Fibroblast of gingiva (primary cell): ENCODE data around the gene PSMD3.

Source experiments
- DNase-seq: peaks from one replicate; pipeline ENCODE4 v3.0.0-alpha.2; 2011; ENCODE audit warnings: low read depth

The PSMD3 gene

DNA sequence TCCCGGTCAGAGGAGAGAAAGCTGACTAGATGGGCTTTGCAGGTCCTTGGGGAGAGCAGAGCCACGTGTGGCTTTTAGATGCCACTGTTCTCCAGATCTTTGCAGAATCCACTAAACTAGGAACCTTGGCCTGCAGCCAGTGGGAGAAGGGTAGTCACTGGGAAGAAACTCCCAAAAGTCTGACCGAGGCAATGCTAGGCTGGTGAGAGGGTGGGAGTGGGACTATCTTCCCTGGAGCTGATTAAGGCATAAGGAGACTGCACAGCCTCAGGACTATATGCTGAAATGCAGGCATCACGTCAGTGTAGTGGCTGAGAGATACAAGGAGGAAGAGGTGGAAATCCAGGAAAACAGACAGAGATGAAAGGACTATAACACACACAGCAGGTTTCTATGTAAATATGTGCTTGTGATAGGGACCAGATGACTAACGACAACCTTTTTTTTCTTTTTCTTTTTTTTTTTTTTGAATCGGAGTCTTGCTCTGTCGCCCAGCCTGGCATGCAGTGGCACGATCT lies 20.0 kb upstream of the PSMD3 start:
- no peak for DNase-seq

DNA sequence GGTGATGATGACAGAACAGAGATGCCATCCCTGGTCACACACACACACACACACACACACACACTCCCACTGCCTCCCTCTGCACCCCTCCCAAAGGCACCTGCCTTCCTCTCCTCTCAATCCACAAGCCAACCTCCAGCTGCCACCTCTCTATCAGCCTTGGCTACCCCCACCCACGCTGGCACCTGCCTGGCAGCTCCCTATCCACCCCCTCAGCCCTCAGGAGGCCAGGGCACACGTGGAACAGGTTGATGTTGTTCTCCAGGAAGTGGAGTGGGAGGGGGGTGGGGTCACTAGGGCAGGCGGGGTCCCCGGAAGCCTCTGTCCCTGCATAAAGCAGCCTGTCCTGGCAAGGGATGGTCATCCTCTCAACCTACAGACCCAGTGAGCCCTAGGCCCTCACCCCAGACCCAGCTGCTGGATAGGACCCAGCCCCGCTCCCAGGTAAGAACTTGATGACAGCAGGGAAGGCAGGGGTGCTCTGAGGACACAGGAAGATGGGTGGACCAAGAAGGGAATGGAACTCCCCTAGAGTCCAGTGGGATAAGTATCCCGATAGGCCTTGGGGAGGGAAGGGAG lies 17.9 kb upstream of the PSMD3 start, which contains the start of gene GSDMA:
Gene GSDMA (plus strand): TSS at position 363 of the 579 bp plus-strand sequence. CDS start 2,684 bp downstream, outside the sequence.
- DNase-seq = no peak

DNA sequence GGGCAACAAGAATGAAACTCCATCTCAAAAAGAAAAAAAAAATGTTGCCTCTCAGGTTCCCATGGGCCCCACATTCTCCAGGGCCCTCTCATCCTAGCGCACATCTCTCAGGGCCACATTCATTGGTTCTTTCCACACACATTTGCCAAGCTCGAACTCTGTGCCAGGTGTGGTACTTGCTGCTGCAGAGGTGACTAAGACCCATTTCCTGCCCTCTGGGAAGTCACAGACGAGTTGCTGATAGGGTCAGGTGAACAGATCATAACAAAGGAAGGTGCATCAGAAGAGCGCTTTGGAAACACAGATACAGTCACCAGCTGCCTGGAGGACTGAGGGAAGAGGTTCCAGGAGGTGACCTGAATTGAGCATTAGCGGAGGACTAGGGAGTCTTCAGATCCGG lies 16.8 kb upstream of the PSMD3 start:
- DNase-seq = no peak

DNA sequence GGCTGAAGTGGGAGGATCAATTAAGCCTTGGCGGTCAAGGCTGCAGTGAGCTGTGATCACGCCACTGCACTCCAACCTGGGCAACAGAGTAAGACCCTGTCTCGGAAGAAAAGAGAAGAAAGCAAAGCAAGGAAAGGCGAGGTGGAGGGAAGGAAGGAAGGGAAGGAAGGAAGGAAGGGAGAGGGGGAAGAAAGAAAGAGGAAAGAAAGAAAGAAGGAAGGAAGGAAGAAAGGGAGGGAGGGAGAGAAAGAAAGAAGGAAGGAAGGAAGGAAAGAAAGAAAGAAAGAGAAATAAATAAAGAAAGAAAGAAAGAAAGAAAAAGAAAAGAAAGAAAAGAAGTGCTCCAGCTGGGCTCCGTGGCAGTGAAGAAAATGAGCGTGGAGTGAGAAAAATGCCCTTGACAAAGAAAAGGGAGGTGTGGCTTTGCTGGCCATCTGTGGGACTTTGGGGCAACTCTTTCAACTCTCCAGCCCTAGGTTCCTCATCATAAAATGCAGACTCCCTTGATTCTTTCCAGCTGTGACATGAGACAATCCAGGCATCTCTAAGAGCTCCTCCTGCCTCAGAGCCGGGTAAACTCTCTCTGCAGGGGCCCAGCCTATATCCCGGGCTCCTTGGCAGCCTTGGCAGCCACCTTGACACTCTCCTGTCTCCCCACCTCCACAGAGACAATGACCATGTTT lies 15.4 kb upstream of the PSMD3 start:
- DNase-seq = no peak

DNA sequence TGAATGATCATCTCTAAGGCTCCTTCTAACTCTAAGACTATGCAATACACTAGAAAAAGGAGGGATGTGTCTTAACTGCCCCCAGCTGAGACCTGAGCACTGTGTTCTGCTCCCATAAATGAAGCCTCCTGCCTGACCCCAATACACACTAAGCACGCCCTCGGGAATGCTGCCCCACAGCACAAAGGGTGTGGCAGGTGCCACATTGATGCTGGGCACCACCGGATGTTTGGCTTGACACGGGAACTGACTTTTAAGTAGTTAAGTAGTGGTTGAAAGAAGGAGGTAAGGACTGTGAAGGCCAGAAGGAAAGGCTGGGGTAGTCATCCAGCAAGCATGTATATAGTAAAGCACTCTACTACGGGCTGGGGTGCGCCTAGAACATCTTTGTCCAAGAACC lies 13.8 kb upstream of the PSMD3 start:
- DNase-seq = no peak

DNA sequence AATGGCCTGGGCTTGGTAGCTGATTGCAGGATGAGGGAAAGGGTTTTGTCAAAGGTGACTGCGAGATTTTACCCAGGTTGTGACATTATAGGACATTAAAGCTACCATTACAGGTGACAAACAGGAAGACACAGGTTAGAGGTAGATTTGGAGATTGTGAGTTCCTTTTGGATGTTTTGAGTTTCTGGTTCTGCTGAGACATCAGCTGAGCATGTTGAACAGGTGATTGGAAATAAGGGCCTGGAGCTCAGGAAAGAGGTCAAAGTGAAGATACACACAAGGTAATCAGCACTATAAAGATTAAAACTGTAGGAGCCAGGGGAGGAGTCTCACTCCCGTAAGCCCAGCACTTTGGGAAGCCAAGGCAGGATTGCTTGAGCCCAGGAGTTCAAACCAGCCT lies 11.8 kb upstream of the PSMD3 start:
- DNase-seq = no peak

DNA sequence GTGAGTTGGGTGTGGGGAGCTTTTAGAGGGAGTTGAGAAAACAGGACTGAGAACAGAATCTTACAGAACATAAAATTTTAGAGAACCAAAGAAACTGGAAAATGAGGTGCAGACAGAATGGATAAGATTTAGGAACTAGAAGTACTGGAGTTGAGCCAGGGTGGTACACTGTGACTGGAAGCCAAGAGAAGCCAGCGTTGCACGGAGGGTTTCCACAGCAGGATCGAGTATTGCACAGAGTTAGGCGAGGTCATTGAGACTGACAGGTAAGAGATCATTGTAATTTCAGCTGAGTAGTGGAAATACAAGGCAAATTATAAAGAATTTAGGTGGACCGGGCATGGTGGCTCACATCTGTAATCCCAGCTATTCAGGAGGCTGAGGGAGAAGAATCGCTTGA lies 11.2 kb upstream of the PSMD3 start:
- no peak for DNase-seq

DNA sequence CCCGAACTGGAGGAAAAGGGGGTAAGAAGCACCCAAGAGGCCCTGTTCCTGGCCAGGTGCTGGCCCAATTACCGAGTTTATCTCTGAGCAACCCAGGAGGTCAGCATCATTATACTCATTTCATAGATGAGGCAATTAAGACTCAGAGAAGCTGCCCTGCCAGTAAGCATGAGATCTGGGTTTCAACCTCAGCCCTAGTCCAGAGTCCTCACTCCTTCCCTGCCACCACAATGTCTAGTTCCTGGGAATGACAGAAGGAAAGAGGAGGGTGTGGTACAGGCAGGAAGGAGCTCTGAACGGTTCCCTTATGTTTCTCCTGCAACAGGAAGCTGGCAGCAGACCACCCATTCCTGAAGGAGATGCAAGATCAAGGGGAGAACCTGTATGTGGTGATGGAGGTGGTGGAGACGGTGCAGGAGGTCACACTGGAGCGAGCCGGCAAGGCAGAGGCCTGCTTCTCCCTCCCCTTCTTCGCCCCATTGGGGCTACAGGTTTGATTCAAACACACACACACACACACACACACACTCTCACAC lies 10.4 kb upstream of the PSMD3 start:
- no peak for DNase-seq

DNA sequence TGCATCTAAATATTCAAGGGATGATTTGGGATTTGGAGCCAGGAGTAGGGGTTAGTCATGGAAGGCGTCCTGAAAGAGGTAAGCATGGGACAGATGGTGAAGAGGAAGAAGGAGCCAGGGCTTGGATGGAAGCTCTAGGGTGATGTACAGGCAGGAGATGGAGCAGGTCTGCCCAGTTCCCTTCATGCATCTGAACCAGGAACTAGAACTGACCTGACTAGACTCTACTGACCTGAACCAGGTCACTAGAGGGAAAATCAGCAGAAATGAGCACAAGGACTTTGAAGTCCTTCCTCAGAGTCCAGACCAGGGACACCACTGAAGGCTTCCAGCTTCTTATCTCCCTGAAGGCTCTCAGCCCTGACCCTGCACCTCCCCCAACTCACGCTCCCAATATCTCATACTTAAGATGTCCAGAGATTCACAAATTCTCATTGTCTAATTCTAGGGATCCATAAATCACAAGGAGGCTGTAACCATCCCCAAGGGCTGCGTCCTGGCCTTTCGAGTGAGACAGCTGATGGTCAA lies 9.5 kb upstream of the PSMD3 start:
- no peak for DNase-seq

DNA sequence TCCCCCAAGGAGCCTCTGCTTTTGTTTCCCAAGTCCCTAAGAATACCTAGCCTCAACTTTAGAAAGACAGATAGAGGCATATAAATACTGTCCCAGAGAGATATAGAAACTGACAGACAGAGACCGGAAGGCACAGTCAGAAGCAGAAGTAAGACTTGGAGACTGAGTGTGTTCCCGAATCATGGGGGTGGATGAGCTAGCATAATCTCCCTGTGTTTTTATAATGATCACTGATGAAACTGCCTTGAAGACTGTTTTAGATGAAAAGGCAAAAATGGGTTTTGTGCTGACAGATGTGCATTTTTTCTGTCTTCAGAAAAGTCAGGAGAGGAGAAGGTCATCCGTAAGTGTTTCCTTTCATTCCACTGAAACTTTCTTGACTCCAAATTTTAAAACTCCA lies 8.3 kb upstream of the PSMD3 start:
- no peak for DNase-seq

DNA sequence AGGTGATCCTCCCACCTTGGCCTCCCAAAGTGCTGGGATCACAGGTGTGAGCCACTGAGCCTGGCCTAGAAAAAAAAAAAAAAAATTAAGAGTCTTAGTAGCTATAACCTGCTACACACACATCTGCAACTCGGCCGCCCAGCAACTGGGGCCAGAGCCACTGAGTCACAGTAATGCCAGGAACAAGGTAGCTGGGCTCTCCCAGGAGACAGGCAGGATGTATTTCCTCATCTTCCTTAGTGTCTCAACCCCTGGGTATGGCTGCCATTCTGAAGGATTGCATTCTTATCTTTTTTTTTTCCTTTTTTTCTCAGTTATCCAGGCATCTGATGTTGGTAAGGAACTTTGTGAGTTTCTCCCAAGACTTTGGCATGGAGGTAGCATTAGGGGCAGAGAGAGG lies 7.1 kb upstream of the PSMD3 start:
- DNase-seq = no peak

DNA sequence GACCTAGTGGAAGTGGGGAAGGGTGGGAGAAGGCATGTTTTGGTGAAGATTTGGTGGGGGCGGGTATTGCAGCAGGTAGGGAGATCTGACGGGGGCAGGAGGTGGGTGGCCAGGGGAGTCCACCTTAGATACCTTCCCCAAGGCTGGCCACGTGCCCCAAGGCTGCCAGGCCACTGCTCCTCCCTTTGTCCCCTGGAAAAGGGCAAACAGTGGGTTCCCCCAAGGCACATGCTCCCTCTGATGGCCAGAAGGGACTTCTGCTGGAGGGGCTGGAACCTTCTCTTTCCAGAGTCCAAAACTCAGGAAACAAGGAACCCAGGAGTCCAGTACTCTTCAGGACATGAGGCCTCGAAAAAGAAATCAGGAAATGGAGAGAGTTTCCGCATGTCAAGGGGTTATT lies 6.2 kb upstream of the PSMD3 start:
- DNase-seq = no peak

DNA sequence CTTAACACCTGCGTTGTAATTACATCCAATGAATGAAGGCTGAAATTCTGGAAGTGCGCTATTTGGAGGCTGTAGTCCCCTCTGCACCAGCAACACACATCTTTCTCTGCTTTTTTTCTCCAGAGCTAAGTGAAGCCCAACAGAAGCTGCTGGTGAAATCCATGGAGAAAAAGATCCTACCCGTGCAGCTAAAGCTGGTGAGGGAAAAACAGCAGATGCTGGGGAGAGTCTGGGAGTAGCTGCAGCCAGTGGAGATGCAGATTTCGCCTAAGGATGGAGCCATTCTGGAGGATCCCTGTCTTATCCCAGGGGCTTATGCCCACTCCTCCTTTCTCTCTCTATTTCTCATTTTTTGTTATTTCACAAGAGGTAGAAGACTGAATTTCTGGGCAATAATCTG lies 4.8 kb upstream of the PSMD3 start:
- no peak for DNase-seq

DNA sequence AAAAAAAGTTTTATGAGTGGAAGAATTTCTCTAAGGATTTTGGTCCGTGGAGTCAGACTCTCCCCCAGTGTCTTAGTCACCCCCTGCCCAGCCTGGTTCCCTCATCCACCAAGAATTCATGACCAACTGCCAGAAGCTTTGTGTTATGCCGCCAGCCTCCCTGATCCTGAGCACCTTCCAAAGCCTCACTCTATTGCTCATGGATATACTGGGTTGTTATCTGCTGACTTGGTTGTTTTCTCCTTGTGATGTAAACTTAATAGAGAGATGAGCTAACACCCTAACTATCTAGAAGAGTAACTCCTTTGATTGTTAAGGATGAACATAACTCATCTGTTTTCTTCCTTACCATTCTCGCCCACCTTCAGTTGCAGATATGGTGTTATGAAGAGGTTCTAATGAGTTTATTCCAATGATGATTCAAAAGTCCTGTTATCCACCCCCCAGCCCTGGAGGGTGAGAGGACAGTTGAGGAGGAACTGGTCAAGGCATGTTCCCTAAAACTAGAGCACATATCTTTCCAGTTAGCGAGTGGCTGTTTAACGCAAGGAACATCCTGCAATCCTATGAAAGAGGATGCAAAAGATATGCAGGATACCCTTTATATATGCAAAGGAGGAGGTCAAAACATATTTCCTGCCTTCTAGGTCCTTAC lies 1.5 kb upstream of the PSMD3 start:
- no peak for DNase-seq

DNA sequence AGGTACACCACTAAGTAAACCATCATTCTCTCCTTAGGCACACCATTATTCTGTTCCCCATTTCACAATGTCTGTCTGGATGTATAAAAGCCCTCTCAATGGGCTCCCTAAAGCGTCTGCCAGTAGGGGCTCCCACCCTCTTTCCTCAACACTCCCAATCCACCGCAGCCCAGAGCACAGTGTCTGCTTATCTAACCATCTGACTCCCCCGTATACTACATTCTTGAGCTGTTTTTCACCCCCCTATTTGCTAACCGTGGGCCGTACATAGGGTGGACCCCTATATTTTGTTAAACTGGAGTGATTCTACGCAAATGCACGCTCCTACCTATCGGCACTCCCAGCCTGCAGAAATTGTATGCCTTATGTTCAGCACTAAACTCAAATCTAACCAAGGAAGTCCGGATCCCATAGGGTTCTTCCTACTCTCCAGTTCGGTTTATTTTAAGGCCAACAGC lies 685 bp upstream of the PSMD3 start:
- no peak for DNase-seq

DNA sequence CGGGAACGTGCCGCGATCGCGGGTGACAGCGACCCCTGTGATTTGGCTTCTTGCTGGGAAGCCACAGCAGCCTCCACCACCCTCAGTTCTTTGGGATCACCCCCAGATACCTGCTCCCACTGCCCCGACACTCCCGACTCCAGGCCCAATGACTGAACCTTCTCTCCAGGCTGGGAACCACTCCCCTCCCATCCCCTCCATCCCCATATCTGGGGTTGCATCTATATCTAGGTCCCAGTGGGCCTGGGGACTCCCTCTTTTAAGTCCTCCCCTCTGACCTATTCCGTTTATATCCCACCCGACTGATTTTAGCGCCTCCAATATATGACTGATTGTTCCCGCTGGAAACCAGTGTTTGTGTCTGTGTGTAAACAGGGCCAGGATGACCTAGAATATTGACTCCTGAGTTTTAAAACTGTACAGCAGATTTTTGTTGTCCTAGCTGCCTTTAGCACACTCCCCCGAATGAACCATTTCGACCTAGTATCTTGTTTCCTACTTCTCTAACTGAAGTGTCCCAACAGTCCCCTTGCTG lies 667 bp downstream of the PSMD3 start:
- DNase-seq = no peak

DNA sequence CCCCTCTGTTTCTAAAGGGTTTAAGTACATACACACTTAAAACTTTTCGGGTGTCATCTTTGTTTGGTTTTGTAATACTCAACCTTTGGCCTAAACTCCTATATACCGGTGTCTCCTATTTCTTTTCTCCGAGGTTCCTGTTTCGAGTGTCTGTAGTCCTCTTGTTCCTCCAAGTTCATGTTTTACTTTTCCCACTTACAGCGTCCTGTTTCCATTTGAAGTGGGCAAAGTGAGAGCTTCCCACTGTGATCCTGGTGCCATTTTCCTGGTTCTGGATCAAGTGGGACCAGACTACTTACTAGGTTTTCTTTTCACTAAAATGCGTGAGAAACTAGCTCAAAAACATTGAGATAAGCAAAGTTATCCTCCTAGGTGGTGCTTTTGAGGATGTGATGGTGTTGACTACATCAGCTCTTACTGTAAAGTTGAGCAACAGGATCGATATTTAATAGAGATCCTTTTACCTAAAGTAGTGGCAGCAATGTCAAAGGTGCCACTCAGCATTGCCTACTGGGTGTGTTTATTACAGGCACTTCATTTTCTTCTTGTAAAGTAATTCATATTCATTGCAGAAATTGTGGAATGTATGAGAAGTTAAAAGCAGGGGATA lies 1.3 kb downstream of the PSMD3 start:
- DNase-seq = no peak

DNA sequence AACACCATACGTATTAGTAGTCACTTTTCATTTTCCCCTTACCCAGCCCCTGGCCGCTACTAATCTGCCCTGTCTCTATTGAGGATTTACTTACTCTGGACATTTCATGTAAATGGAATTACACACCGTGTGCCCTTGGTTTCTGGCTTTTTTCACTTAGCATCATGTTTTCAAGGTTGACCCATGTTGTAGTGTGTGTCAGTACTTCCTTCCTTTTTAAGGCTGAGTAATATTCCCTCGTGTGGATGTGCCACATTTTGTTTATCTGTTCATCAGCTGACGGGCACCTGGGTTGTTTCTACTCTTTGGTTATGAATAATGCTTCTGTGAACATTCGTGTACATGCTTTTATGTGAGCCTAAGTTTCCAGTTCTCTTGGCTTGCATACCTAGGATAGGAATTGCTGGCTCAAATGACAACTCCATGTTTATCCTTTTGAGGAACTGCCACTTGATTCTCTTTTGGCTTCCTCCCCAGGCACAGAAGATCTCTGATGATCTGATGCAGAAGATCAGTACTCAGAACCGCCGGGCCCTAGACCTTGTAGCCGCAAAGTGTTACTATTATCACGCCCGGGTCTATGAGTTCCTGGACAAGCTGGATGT lies 7.7 kb downstream of the PSMD3 start:
- no peak for DNase-seq

DNA sequence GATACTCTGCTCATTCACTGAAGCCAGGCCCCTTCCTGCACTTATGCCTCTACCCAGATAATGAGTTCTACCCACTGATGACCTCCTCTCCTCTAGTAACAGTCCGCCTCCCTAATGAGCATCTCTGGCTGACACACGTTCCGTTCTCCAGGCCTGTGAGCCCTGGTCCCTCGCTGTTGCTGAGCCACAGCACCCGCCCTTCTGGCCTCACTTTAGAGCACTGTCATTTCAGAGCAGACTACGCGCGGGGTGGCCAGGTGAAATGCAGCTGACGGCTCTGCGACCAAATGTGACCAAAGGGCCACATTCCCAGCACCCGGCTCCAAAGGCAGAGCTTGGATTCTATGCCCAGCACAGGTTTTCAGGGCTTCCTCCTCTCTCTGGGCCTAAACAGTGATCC lies 13.8 kb downstream of the PSMD3 start:
- no peak for DNase-seq

DNA sequence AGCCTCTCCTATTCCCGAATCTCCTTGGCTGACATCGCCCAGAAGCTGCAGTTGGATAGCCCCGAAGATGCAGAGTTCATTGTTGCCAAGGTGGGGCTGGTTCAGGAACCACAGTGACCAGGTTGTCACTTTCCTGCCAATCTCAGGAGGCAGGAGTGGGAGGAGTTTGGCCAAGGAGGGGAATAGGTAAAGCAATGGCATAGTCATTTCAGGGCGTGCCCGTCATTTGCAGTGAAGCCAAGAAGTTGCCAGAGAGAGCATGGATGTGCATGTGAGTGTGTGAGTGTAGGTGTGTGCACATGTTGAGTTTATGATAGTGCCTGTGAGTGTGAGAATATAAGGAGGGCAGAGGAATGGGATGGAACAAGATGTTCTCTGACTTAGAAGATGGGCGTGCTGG lies 14.8 kb downstream of the PSMD3 start:
- DNase-seq = no peak

DNA sequence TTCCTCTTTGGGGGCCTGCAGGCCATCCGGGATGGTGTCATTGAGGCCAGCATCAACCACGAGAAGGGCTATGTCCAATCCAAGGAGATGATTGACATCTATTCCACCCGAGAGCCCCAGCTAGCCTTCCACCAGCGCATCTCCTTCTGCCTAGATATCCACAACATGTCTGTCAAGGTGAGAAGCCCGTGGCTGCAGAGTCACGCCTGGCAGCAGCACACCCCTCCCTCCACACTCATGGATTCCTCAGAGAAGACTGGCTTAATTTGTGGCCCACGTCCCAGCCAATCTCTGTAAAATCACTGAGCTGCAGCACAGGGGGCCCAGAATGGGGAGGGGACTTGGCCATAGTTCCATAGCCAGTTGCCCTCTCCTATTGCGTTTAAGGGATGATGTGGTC lies 15.6 kb downstream of the PSMD3 start:
- no peak for DNase-seq

DNA sequence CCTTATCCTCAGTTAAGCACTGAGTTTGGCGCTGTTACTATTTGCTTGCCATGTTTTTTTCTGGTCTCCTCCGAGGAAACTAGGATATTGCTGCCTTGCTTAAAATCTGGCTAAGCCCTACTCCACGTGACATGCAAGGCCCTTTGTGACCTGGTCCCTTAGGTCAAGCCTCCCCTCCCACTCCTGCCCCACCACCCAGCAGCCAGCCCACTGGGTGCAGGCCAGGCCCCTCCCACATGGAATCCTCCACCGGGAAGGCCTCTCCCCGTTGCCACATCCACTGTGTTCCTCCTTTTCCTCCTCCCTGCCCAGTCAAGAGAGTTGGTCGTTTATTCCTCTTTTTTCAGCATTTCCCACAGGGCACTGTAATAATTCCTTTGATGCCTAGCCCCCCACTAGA lies 16.2 kb downstream of the PSMD3 start:
- DNase-seq = no peak
